Upper lobe of left lung (tissue), 6 donors: Measurements from ENCODE around the gene FBXW8. TPM values are rescaled to one million over a fixed set of nuclear protein-coding genes. Genes with fewer than 3 reads are reported as not detected.

Source experiments
- ATAC-seq, 2 donors: fragments of 200-7000 bp; cut with Tn5 transposase; one replicate each; pipeline ENCODE4 v1.9.1; 2022; ENCODE audit warnings: mild to moderate bottlenecking in 2 of 2, moderate library complexity in 2 of 2; ENCODE audit not compliant: low FRiP score in 2 of 2
- DNase-seq, 2 donors: peaks; one replicate each; pipeline ENCODE4 v3.0.0-alpha.2; 2019 to 2020
- H3K27ac ChIP-seq, 4 donors: fragments of 200-600 bp; sonication (generic); one replicate each; pipeline ENCODE4 v1.5.1; 2016 to 2019
- H3K27me3 ChIP-seq, 4 donors: fragments of 200-600 bp; sonication (generic); one replicate each; pipeline ENCODE4 v1.5.1; 2017 to 2019
- H3K36me3 ChIP-seq, 4 donors: fragments of 200-600 bp; sonication (generic); one replicate each; pipeline ENCODE4 v1.5.1; 2016 to 2019
- H3K4me1 ChIP-seq, 4 donors: fragments of 200-600 bp; sonication (generic); one replicate each; pipeline ENCODE4 v1.5.1; 2018 to 2019
- H3K4me3 ChIP-seq, 4 donors: fragments of 200-600 bp; sonication (generic); one replicate each; pipeline ENCODE4 v1.5.1; 2017 to 2019; ENCODE audit warnings: mild to moderate bottlenecking in 2 of 4, moderate library complexity in 1 of 4
- H3K9me3 ChIP-seq, 4 donors: fragments of 200-600 bp; sonication (generic); one replicate each; pipeline ENCODE4 v1.5.1; 2018 to 2019
- EP300 ChIP-seq, 4 donors: sonication (generic); formaldehyde crosslinking; IDR thresholded peaks; one replicate each; pipeline ENCODE4 v1.5.1; 2017; ENCODE audit warnings: antibody characterized with exemption in 4 of 4, control low read depth in 2 of 4
- POLR2A ChIP-seq, 4 donors: fragments of 450-650 bp; IDR thresholded peaks; one replicate each; pipeline ENCODE4 v1.5.1; 2016 to 2017; ENCODE audit warnings: antibody characterized with exemption in 4 of 4, mild to moderate bottlenecking in 2 of 4
- POLR2AphosphoS5 ChIP-seq, 2 donors: sonication (generic); formaldehyde crosslinking; IDR thresholded peaks; one replicate each; pipeline ENCODE4 v1.5.1; 2017; ENCODE audit warnings: antibody characterized with exemption in 2 of 2
- WGBS, 2 donors: methylation state at CpG; one replicate each; pipeline ENCODE4 v1.1.5; 2017 to 2018; 5-methylcytosine and 5-hydroxymethylcytosine counted together
- total RNA-seq, 6 donors: library from RNA; depleted of rRNA in 4 of 6; stranded (reverse); fragments of >200 nt in 4 of 6; gene quantifications; one replicate each; pipeline versions ENCODE4 v1.1.0 to v1.2.1, GENCODE V29; 2016 to 2021
- TF ChIP-seq, protein P1 (sequence below), 6 experiments: fragments of 450-650 bp in 4 of 6; fragments of 200-600 bp in 2 of 6; sonication (generic) in 2 of 6; IDR thresholded peaks; one replicate each; pipeline ENCODE4 v1.5.1; 2016 to 2019; ENCODE audit warnings: antibody characterized with exemption in 6 of 6
- donor health status: DM: no; HTN: no; CAD: no; lungs with moderate emphysema.
- donor health status: DM: no; HTN: yes; CAD: no; lungs with severe emphysema.

FBXW8 gene
- total RNA-seq, 6 donors from 2014 or later = 14.7 to 52.4 (median 18.6) TPM

DNA sequence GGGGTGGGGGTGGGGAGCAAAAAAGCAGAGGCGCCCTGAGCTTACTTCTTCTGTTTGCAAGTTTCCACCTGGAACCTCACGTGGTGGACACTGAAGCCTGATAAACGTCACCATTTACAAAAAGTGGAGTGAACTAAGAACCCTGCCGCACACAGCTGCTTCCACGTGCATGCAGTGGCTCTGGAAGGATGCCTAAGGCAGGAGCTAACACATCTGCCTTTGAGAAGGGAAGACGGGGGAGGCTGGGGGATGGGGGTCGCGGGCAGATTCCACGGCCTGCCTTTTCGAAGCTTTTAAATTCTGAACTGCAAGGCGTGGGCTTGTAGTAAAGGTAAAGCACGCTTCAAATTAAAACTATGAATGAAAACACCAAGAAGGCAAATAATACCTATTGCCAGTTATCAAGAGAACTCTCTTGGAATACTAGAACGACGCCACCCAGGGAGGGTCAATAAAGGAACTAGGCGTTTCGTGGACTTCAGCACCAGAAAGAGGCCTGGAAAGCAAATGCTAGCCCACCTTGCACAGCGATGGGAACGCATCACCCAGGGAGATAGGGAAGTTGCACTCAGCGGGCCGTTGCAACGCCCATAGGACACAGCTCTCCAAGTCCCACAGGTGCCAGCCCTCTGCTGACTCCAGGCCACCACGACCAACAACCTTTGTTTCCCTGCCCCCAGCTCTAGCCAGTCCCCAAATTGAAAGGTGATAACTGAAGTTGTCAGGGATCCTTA is 126.7 kb downstream of the FBXW8 start:
- Histone ChIP-seq H3K27ac (no peak overlapping the region), H3K9me3 (no peaks in the 10 kb centered on the region), H3K4me1 (peaks cover 0 to 12% (median 0%) of the 10 kb centered on the region in 4 donors), H3K4me3 (no peak overlapping the region), H3K36me3 (no peaks in the 10 kb centered on the region), H3K27me3 (no peaks in the 10 kb centered on the region)
- no peak for TF ChIP-seq EP300 (IDR thresholded peaks at IDR 0.05)
- no peak for TF ChIP-seq POLR2AphosphoS5 (IDR thresholded peaks at IDR 0.05)
- TF ChIP-seq POLR2A (IDR thresholded peaks at IDR 0.05) = no peak
- TF ChIP-seq, protein P1, sequence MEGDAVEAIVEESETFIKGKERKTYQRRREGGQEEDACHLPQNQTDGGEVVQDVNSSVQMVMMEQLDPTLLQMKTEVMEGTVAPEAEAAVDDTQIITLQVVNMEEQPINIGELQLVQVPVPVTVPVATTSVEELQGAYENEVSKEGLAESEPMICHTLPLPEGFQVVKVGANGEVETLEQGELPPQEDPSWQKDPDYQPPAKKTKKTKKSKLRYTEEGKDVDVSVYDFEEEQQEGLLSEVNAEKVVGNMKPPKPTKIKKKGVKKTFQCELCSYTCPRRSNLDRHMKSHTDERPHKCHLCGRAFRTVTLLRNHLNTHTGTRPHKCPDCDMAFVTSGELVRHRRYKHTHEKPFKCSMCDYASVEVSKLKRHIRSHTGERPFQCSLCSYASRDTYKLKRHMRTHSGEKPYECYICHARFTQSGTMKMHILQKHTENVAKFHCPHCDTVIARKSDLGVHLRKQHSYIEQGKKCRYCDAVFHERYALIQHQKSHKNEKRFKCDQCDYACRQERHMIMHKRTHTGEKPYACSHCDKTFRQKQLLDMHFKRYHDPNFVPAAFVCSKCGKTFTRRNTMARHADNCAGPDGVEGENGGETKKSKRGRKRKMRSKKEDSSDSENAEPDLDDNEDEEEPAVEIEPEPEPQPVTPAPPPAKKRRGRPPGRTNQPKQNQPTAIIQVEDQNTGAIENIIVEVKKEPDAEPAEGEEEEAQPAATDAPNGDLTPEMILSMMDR (IDR thresholded peaks at IDR 0.05) = no peak
- 77 to 85% methylated on average over 17 to 22 of the region's 22 CpGs for WGBS, 2 donors
- ATAC-seq (no peak), DNase-seq (no peak)

DNA sequence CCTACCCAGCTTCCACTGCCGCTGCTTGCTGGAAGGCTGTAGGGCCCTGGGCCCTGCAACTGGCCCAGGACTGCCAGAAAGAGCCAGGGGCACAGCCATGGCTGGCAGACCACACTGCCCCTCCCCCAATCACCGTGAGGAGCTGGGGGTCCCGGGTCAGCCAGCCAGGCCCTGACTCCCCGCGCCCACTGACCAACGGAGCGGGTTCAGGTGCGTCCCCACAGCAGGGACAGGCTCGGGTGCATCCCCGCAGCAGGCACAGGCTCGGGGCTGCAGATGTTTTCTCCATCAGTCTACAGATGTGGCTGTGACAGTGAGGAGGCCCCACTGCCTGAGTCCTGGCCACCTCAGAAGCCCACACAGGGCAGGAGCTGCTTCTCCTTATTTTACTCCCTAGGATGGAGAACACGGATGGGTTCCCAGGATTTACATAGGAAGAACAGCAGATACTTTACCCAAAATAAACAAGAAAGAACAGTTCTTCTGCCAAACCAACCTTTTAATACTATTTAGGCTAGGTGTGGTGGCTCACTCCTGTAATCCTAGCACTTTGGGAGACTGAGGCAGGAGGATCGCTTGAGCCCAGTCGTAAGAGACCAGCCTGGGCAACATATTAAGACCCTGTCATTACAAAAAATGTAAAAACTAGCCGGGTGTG is 127.4 kb downstream of the FBXW8 start:
- Histone ChIP-seq H3K4me3 (no peak overlapping the region), H3K27me3 (no peaks in the 10 kb centered on the region), H3K9me3 (no peaks in the 10 kb centered on the region), H3K4me1 (peaks cover 0 to 7% (median 0%) of the 10 kb centered on the region in 4 donors), H3K36me3 (no peaks in the 10 kb centered on the region), H3K27ac (no peak overlapping the region)
- DNase-seq (no peak), ATAC-seq (no peak)
- no peak for TF ChIP-seq POLR2AphosphoS5 (IDR thresholded peaks at IDR 0.05)
- TF ChIP-seq EP300 (IDR thresholded peaks at IDR 0.05) = no peak
- TF ChIP-seq POLR2A (IDR thresholded peaks at IDR 0.05) = no peak
- TF ChIP-seq, protein P1 (IDR thresholded peaks at IDR 0.05) = no peak
- 89 to 94% methylated on average over 4 to 15 of the region's 15 CpGs for WGBS, 2 donors

DNA sequence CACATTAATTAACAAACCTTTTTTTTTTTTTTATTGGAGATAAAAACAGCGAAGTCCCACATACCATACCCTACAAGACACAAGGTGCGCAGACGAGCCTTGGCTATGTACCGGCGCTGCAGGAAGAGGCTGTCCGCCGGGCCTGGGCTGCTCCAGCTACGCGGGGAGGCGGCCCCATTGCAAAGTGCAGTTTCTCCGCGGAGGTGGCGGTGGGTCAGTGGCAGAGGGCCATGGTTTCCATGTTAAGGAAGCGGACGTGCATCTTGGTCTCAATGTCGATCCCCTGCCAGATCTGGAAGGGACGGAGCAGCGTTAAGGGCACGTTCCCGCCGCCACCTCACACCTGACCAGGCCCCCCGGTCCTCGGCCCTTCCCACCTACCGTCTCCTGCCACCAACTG is 128.2 kb downstream of the FBXW8 start:
- Histone ChIP-seq H3K4me3 (no peak overlapping the region), H3K4me1 (no peaks in the 10 kb centered on the region), H3K9me3 (no peaks in the 10 kb centered on the region), H3K36me3 (no peaks in the 10 kb centered on the region), H3K27ac (no peak overlapping the region), H3K27me3 (no peaks in the 10 kb centered on the region)
- 84 to 93% methylated on average over 23 to 24 of the region's 24 CpGs for WGBS, 2 donors
- ATAC-seq (no peak), DNase-seq (no peak)
- TF ChIP-seq POLR2A (IDR thresholded peaks at IDR 0.05) (no peak), POLR2AphosphoS5 (IDR thresholded peaks at IDR 0.05) (no peak), EP300 (IDR thresholded peaks at IDR 0.05) (no peak)
- TF ChIP-seq, protein P1 (IDR thresholded peaks at IDR 0.05) = no peak

DNA sequence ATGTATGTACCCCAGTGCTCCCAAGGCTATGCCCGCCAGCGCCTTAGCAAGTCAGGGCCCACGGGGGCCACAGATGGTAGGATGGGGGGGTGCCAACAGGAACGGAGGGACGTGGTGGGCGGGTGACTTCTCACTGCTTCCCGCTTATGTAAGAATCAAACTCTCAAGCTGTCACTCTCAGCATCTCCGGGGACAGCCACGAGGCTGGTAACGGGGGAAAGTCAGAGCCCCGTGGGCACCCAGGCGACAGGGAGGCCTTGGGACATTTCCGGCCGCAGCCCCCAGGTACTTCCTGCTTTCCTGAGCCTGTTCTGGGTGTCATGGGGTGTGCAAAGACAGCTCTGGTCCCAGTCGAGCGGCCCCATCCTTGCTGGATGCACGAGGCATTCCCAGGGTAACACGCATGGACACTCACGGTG is 129.2 kb downstream of the FBXW8 start:
- no peak for DNase-seq
- WGBS, 2 donors = 85 to 92% methylated on average over 7 to 19 of the region's 19 CpGs

More for the DNA sequence above, 129.2 kb downstream of the FBXW8 start:
- no peak overlapping the region for H3K4me3 ChIP-seq
- H3K4me1 ChIP-seq = no peaks in the 10 kb centered on the region
- H3K27me3 ChIP-seq = no peaks in the 10 kb centered on the region
- H3K27ac ChIP-seq = no peak overlapping the region
- TF ChIP-seq, protein P1 (IDR thresholded peaks at IDR 0.05) = no peak
- no peak for TF ChIP-seq EP300 (IDR thresholded peaks at IDR 0.05)
- TF ChIP-seq POLR2A (IDR thresholded peaks at IDR 0.05) = no peak
- no peak for TF ChIP-seq POLR2AphosphoS5 (IDR thresholded peaks at IDR 0.05)
- no peak for ATAC-seq
- no peaks in the 10 kb centered on the region for H3K9me3 ChIP-seq
- no peaks in the 10 kb centered on the region for H3K36me3 ChIP-seq
